Measurements from ENCODE around the gene DENND2D. TPM values are rescaled to one million over a fixed set of nuclear protein-coding genes. Genes with fewer than 3 reads are reported as not detected.
A peak's percentile ranks its signal among the peaks of the same experiment; 100 is the strongest.

The DENND2D gene
- total and polyA plus RNA-seq, 12 donors: 37.0 to 62.9 (median 42.7) TPM

DNA sequence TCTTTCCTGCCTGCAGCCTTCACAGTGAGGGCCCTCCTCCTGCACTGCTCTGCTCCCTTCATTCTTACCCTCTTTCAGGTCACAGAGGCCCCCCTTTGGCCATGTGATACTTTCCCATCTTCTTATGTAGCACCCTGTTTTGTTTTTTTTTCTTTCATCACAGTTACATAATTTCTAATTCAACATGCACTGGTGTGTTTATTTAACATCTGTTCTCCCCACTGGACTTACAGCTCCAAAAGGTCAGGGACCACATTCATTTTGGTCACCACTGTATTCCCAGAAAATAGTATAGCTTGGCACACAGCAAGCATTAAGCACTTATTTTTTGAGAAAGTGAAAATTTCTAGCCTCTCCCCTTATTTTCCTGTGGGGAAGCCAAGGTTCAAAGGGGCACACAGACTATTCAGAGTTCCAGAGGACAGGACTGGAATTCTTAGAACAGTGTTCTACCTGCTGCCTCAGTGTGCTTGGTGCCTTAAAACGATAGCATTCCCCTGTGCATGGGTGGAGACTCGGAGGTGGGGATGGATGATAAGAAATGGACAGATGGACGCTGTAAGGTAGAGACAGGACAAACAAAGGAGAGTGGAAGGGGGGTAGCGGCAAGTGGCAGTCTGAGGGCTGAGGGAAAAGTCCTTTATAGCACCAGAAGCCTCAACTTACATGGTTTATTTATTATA lies 5.3 kb downstream of the DENND2D start:
- peaks cover 30 to 50% of the 10 kb centered on the region in 2 donors for H3K4me1 ChIP-seq (replicated peaks in 1 of 2)
- intact Hi-C loops (cut with DNase I): no loop called here
- H3K27ac ChIP-seq: no peak overlapping the region
- H3K9me3 ChIP-seq (replicated peaks in 1 of 3): no peaks in the 10 kb centered on the region
- no peak overlapping the region for H3K4me3 ChIP-seq
- H3K36me3 ChIP-seq (replicated peaks in 1 of 2): no peaks in the 10 kb centered on the region
- H3K27me3 ChIP-seq: no peaks in the 10 kb centered on the region
- TF ChIP-seq POLR2A (IDR thresholded peaks at IDR 0.05): no peak
- TF ChIP-seq, protein P1, sequence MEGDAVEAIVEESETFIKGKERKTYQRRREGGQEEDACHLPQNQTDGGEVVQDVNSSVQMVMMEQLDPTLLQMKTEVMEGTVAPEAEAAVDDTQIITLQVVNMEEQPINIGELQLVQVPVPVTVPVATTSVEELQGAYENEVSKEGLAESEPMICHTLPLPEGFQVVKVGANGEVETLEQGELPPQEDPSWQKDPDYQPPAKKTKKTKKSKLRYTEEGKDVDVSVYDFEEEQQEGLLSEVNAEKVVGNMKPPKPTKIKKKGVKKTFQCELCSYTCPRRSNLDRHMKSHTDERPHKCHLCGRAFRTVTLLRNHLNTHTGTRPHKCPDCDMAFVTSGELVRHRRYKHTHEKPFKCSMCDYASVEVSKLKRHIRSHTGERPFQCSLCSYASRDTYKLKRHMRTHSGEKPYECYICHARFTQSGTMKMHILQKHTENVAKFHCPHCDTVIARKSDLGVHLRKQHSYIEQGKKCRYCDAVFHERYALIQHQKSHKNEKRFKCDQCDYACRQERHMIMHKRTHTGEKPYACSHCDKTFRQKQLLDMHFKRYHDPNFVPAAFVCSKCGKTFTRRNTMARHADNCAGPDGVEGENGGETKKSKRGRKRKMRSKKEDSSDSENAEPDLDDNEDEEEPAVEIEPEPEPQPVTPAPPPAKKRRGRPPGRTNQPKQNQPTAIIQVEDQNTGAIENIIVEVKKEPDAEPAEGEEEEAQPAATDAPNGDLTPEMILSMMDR (IDR thresholded peaks at IDR 0.05): no peak
- WGBS, 4 donors: 78 to 87% (median 85%) methylated on average over 4 of the region's 4 CpGs
- DNase-seq: no peak

DNA sequence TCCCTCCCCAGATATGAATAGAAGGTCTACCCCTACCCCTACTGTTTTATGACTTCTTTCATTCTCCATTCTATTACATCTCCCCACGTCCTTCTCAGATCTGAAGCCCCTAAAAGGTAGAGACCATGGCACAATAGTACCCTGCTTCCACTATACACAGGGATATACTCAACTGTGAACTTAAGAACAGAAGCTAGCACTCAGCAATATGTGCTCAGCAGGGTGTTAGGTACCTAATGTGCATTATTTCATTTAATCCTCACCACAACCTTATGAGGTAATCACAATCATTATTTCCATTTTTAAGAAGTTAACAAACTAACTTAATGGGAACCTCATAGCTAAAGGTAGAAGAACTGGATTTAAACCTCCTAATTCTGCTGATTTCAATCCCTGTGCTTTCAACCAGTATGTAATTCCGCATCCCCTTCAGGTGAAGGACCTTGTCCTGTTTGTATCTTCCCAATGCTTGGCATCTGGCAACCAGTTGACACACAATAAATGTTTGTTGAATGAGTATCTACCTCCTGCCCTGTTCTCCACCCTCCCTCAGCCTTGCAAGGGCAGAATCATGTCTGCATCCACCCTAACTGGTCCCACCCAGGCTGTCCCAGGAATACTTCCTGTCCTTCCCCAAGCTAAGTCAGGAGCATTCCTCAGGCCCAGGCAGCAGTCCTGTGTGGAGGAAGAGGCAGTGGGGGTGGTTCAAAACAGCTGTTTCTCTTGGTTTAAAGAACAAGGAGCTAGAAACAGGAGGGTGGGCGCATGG lies 6.5 kb downstream of the DENND2D start:
- Histone ChIP-seq H3K4me1 (replicated peaks in 1 of 2) (peaks cover 21 to 38% of the 10 kb centered on the region in 2 donors), H3K27me3 (no peaks in the 10 kb centered on the region), H3K9me3 (replicated peaks in 1 of 3) (no peaks in the 10 kb centered on the region), H3K27ac (peak overlapping the region in 3 of 5 donors; percentile 5 to 68 (median 48)), H3K4me3 (no peak overlapping the region), H3K36me3 (replicated peaks in 1 of 2) (peaks cover 0 to 7% of the 10 kb centered on the region in 2 donors)
- no peak for DNase-seq
- 92 to 99% (median 97%) methylated on average over 3 of the region's 3 CpGs for WGBS, 4 donors
- intact Hi-C loops (cut with DNase I): no loop called here
- no peak for TF ChIP-seq POLR2A (IDR thresholded peaks at IDR 0.05)
- TF ChIP-seq, protein P1 (IDR thresholded peaks at IDR 0.05): no peak

DNA sequence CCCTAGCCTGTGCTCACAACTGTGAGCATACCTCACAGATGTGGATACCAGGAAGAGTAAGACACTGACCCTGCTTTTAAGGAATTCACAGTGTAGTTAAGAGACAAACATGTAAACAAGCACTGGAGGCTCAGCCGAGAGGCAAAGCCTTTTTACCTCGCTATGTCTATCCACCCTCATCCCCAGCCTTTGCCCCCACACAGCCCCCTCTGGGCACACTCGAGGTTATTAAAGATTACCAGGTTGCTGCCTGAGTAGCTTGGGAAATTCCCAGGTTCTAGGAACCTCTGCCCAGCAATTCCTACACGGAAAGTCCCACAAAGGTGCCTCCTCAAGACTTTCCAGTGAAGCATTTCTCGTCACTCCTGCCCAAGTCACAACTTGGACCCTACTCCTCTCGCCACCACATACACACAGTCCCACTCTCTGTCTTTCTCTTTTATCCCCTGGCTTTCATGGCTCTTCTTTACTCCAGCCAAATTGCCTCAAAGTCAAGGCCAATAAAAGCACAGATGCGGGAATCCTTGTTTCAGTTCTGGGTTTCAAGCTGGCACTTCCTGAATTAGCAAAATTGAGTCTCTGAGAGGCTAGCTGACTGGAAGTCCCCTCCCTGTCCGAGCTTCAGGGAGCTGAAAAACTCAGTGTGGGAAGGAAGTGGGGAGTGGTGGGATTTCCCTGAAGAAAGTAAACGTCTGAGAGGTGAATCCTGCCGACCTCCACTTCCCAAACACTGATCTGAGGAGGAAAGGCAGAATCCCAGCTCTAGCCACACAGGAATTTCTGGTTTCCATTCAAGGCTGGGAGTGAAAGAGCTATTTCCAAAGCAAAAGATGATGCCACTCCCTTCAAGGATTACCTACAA lies 7.6 kb downstream of the DENND2D start:
- Histone ChIP-seq H3K9me3 (replicated peaks in 1 of 3) (no peaks in the 10 kb centered on the region), H3K4me3 (peak overlapping the region in 1 of 4 donors; percentile 15), H3K27me3 (no peaks in the 10 kb centered on the region), H3K4me1 (replicated peaks in 1 of 2) (peaks cover 21 to 38% of the 10 kb centered on the region in 2 donors), H3K27ac (peak overlapping the region in 3 of 5 donors; percentile 40 to 68 (median 48)), H3K36me3 (replicated peaks in 1 of 2) (peaks cover 0 to 15% of the 10 kb centered on the region in 2 donors)
- 46 to 52% (median 49%) methylated on average over 10 of the region's 10 CpGs for WGBS, 4 donors
- no peak for TF ChIP-seq POLR2A (IDR thresholded peaks at IDR 0.05)
- TF ChIP-seq, protein P1 (IDR thresholded peaks at IDR 0.05): no peak
- intact Hi-C loops (cut with DNase I): no loop called here
- DNase-seq: peak in 2 of 7 donors; percentile 42 to 51

DNA sequence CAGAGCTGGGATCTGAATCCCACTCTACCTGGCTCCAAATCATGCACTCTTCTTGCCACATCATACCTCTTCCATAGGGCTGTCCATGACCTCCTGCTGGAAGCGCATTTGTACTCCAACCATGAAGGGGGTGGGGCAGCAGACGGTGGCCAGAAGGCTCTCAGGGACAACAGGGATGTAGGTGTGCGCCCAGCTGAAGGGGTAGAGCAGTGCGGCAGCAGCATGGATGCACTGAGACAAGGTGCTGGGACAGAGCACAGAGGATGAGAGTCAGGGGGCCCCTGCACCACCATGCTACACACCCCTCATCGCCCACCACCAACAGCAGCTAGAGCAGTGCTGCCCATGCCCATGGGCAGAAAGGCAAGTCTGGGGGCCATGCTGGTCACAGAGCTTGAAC lies 8.4 kb downstream of the DENND2D start:
- peak overlapping the region in 2 of 5 donors; percentile 10 to 68 for H3K27ac ChIP-seq
- H3K27me3 ChIP-seq: no peaks in the 10 kb centered on the region
- no peak for TF ChIP-seq POLR2A (IDR thresholded peaks at IDR 0.05)
- TF ChIP-seq, protein P1 (IDR thresholded peaks at IDR 0.05): no peak
- WGBS, 4 donors: 90 to 98% (median 94%) methylated on average over 3 to 5 of the region's 5 CpGs
- H3K4me1 ChIP-seq (replicated peaks in 1 of 2): peaks cover 21 to 38% of the 10 kb centered on the region in 2 donors
- no peak for DNase-seq
- peaks cover 0 to 24% of the 10 kb centered on the region in 2 donors for H3K36me3 ChIP-seq (replicated peaks in 1 of 2)
- intact Hi-C loops (cut with DNase I): no loop called here
- no peak overlapping the region for H3K4me3 ChIP-seq
- H3K9me3 ChIP-seq (replicated peaks in 1 of 3): no peaks in the 10 kb centered on the region
